Adrenal gland (tissue), 5 donors: ENCODE measurements around the gene ZBTB39.
"Not testable (repeated sequence)": the region's sequence is repeated elsewhere in the genome, so short reads cannot be mapped to it uniquely, and the experiment has no call there.

Experiments used
- CTCF ChIP-seq, 6 experiments: fragments of 450-650 bp in 4 of 6; fragments of 200-600 bp in 2 of 6; sonication (generic) in 1 of 6; IDR thresholded peaks; 1 replicate in 5 of 6; 2 replicates in 1 of 6; pipeline versions ENCODE4 v1.5.1 to v1.8.0; 2016 to 2021; ENCODE audit warnings: antibody characterized with exemption in 6 of 6, mild to moderate bottlenecking in 2 of 6, moderate library complexity in 1 of 6
- POLR2A ChIP-seq, 2 donors: fragments of 450-650 bp; IDR thresholded peaks; one replicate each; pipeline ENCODE4 v1.6.1; 2017; ENCODE audit warnings: antibody characterized with exemption in 2 of 2, mild to moderate bottlenecking in 2 of 2, moderate library complexity in 1 of 2
- donor health status: DM: no; HTN: no; CAD: no.

GRCh38 chr12:57022324-57022723 is 16.0 kb upstream of the ZBTB39 start:
- TF ChIP-seq CTCF, POLR2A (IDR thresholded peaks at IDR 0.05): not testable (repeated sequence)
